Measurements from ENCODE around the gene CACNA1C.

DNA sequence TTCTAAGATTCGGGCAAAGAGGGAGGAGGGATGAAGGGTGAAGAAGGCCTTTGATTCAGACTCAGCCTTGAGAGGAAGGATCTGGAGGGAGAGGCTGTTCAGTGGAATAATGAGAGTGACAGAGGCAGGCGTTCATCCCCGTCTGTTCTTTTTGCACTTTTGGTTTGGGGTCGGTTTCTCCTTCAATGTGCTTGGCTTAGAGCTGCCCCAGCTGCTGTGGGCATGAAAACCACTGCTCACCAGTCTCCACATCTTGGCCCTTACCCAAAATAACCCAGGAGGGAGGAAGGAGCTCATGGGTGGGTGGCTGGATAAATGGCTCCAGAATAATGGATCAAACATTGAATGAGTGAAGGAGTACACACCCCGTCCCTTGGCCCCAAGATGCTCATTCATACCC is 480.2 kb downstream of the CACNA1C start:
- TF ChIP-seq EZH2phosphoT487 (IDR thresholded peaks at IDR 0.05; ENCODE audit: borderline replicate concordance, low read depth) (no peak), MEF2A (IDR thresholded peaks at IDR 0.05; ENCODE audit: borderline replicate concordance, low read depth) (no peak), TAF1 (IDR thresholded peaks at IDR 0.05; ENCODE audit: borderline replicate concordance, low read depth, low read length) (no peak), JUND (IDR thresholded peaks at IDR 0.05) (no peak), POLR2AphosphoS5 (IDR thresholded peaks at IDR 0.05; ENCODE audit: low read depth, low read length) (no peak), NRF1 (IDR thresholded peaks at IDR 0.05; ENCODE audit: low read depth, low read length) (no peak), MXI1 (IDR thresholded peaks at IDR 0.05; ENCODE audit: low read depth, low read length) (no peak)
- TF ChIP-seq, protein P1, sequence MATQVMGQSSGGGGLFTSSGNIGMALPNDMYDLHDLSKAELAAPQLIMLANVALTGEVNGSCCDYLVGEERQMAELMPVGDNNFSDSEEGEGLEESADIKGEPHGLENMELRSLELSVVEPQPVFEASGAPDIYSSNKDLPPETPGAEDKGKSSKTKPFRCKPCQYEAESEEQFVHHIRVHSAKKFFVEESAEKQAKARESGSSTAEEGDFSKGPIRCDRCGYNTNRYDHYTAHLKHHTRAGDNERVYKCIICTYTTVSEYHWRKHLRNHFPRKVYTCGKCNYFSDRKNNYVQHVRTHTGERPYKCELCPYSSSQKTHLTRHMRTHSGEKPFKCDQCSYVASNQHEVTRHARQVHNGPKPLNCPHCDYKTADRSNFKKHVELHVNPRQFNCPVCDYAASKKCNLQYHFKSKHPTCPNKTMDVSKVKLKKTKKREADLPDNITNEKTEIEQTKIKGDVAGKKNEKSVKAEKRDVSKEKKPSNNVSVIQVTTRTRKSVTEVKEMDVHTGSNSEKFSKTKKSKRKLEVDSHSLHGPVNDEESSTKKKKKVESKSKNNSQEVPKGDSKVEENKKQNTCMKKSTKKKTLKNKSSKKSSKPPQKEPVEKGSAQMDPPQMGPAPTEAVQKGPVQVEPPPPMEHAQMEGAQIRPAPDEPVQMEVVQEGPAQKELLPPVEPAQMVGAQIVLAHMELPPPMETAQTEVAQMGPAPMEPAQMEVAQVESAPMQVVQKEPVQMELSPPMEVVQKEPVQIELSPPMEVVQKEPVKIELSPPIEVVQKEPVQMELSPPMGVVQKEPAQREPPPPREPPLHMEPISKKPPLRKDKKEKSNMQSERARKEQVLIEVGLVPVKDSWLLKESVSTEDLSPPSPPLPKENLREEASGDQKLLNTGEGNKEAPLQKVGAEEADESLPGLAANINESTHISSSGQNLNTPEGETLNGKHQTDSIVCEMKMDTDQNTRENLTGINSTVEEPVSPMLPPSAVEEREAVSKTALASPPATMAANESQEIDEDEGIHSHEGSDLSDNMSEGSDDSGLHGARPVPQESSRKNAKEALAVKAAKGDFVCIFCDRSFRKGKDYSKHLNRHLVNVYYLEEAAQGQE (IDR thresholded peaks at IDR 0.05; ENCODE audit: low read depth, low read length): no peak
- TF ChIP-seq, protein P2, sequence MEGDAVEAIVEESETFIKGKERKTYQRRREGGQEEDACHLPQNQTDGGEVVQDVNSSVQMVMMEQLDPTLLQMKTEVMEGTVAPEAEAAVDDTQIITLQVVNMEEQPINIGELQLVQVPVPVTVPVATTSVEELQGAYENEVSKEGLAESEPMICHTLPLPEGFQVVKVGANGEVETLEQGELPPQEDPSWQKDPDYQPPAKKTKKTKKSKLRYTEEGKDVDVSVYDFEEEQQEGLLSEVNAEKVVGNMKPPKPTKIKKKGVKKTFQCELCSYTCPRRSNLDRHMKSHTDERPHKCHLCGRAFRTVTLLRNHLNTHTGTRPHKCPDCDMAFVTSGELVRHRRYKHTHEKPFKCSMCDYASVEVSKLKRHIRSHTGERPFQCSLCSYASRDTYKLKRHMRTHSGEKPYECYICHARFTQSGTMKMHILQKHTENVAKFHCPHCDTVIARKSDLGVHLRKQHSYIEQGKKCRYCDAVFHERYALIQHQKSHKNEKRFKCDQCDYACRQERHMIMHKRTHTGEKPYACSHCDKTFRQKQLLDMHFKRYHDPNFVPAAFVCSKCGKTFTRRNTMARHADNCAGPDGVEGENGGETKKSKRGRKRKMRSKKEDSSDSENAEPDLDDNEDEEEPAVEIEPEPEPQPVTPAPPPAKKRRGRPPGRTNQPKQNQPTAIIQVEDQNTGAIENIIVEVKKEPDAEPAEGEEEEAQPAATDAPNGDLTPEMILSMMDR (IDR thresholded peaks at IDR 0.05): no peak
- TF ChIP-seq, protein P3, sequence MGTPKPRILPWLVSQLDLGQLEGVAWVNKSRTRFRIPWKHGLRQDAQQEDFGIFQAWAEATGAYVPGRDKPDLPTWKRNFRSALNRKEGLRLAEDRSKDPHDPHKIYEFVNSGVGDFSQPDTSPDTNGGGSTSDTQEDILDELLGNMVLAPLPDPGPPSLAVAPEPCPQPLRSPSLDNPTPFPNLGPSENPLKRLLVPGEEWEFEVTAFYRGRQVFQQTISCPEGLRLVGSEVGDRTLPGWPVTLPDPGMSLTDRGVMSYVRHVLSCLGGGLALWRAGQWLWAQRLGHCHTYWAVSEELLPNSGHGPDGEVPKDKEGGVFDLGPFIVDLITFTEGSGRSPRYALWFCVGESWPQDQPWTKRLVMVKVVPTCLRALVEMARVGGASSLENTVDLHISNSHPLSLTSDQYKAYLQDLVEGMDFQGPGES (IDR thresholded peaks at IDR 0.05; ENCODE audit: low read depth, low read length): no peak
- TF ChIP-seq, protein P4, sequence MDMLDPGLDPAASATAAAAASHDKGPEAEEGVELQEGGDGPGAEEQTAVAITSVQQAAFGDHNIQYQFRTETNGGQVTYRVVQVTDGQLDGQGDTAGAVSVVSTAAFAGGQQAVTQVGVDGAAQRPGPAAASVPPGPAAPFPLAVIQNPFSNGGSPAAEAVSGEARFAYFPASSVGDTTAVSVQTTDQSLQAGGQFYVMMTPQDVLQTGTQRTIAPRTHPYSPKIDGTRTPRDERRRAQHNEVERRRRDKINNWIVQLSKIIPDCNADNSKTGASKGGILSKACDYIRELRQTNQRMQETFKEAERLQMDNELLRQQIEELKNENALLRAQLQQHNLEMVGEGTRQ (IDR thresholded peaks at IDR 0.05; ENCODE audit: borderline replicate concordance, low read depth, low read length): no peak
